Calu3 (cell line): ENCODE data around the gene COL4A6. TPM values are rescaled to one million over a fixed set of nuclear protein-coding genes. Genes with fewer than 3 reads are reported as not detected.

Source experiments
- BruUV-seq: library from RNA; stranded (reverse); fragments of 400-500 nt; replicated peaks from 2 replicates; lab custom pipeline; 2021; lab: Mats Ljungman, UMichigan
- CTCF ChIA-PET: fragments of 300-600 bp; sonication (Branson Sonifier 250); formaldehyde crosslinking; loops from one replicate; lab custom pipeline; 2022; ENCODE audit warnings: antibody characterized with exemption; lab: Charles Lee
- DNase-seq: peaks from one replicate; pipeline ENCODE4 v3.0.0; 2022
- H3K27ac Mint-ChIP-seq: one replicate; pipeline ENCODE4 v1.8.0; 2022; ENCODE audit warnings: mixed read lengths; ENCODE audit not compliant: unreplicated experiment
- H3K27me3 Mint-ChIP-seq: one replicate; pipeline ENCODE4 v1.8.0; 2022; ENCODE audit warnings: mixed read lengths; ENCODE audit not compliant: unreplicated experiment
- H3K36me3 Mint-ChIP-seq: one replicate; pipeline ENCODE4 v1.8.0; 2022; ENCODE audit warnings: mild to moderate bottlenecking, moderate library complexity, mixed read lengths; ENCODE audit not compliant: insufficient read depth, unreplicated experiment
- H3K4me1 Mint-ChIP-seq: one replicate; pipeline ENCODE4 v1.8.0; 2022; ENCODE audit warnings: mild to moderate bottlenecking, low read depth, mixed read lengths; ENCODE audit not compliant: unreplicated experiment
- H3K4me3 Mint-ChIP-seq: one replicate; pipeline ENCODE4 v1.8.0; 2022; ENCODE audit warnings: mild to moderate bottlenecking, low read depth, moderate library complexity, mixed read lengths; ENCODE audit not compliant: unreplicated experiment
- H3K9me3 Mint-ChIP-seq: one replicate; pipeline ENCODE4 v1.8.0; 2022; ENCODE audit warnings: low read depth, mixed read lengths; ENCODE audit not compliant: unreplicated experiment
- intact Hi-C: fragments of 100-400 bp; cut with micrococcal nuclease; formaldehyde crosslinking; loops from one replicate; pipeline ENCODE4 v1.10.0; 2022; ENCODE audit not compliant: unreplicated experiment
- total RNA-seq: library from RNA; stranded (reverse); gene quantifications from 2 replicates; pipeline ENCODE4 v1.2.3, GENCODE V29; 2022
- TF ChIP-seq, protein P1 (sequence below): fragments of 200-600 bp; IDR thresholded peaks from one replicate; pipeline ENCODE4 v1.8.0; 2022; ENCODE audit warnings: antibody characterized with exemption; ENCODE audit not compliant: unreplicated experiment

Gene COL4A6
- total RNA-seq, 1 experiment from 2014 or later = 0.31 TPM

DNA sequence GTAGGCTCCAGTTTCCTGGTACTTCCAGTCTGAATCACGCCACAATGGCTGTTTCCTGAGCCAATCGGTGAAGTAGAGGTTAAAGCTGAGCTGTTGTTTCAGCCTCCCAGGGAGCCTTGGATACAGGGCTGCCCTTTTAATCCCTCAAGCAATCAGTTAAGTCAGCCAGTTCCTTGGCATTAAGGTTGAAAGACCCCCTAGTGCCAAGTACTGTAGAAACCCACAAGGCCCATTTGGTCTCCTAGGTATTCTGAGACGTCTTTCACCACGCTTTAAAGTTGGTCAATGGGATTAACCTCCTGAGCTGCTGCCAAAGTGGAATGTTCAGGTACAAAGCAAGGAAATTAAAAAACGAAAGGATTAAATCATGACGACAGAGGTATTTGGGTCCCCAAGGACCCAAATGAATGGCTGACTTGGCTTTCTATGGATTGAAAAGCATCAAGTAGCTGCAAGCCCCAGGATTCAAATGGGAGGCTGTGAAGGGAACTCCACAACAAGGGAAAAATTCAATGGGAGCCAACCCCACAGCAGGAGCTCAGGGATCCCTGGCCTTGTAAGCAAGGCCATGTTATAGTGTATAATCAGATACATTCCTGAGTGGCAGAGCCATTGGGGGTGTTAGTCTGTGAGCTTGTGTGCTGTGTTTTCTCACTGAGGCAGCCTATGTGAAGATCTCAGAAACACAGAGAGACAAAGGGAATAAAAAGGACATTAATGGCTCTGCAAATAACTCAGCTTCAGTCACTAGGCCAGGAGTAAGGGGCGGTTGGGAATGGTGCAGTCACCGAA, 260.7 kb downstream of the COL4A6 start:
- no peak for DNase-seq
- Mint-ChIP-seq H3K4me3 (no peak overlapping the region), H3K9me3 (no peaks in the 10 kb centered on the region), H3K27me3 (peaks cover 12% of the 10 kb centered on the region), H3K36me3 (no peaks in the 10 kb centered on the region), H3K27ac (no peak overlapping the region), H3K4me1 (no peaks in the 10 kb centered on the region)
- CTCF ChIA-PET = interaction anchor here (0.7 kb wide), 1 partner anchor 1092 kb away, joined by 4 read pairs; no protein-coding TSS in a partner anchor
- BruUV-seq = no TSS peak
- TF ChIP-seq, protein P1, sequence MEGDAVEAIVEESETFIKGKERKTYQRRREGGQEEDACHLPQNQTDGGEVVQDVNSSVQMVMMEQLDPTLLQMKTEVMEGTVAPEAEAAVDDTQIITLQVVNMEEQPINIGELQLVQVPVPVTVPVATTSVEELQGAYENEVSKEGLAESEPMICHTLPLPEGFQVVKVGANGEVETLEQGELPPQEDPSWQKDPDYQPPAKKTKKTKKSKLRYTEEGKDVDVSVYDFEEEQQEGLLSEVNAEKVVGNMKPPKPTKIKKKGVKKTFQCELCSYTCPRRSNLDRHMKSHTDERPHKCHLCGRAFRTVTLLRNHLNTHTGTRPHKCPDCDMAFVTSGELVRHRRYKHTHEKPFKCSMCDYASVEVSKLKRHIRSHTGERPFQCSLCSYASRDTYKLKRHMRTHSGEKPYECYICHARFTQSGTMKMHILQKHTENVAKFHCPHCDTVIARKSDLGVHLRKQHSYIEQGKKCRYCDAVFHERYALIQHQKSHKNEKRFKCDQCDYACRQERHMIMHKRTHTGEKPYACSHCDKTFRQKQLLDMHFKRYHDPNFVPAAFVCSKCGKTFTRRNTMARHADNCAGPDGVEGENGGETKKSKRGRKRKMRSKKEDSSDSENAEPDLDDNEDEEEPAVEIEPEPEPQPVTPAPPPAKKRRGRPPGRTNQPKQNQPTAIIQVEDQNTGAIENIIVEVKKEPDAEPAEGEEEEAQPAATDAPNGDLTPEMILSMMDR = no peak
- intact Hi-C loops = no loop called here

DNA sequence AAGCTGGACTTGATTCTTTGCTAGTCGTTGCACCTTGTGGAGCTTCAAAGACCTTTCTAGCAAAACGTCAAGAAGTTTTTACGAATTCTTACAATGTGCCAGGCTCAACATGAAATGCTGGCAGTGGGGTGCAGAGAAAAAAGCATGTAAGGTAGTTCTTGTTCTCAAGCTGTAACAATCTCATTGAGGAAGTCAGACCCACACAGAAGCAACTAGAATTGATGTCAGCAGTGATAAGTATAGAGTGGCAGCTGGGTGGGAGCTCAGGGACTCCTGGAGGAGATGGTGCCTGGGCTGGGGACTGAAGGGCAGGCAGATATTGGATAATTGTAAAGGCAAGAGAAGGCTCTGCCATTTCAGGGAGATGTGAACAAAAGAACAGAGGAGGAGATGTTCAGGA, 264.3 kb downstream of the COL4A6 start:
- intact Hi-C loops = no loop called here
- Mint-ChIP-seq H3K4me1 (no peaks in the 10 kb centered on the region), H3K4me3 (no peak overlapping the region), H3K36me3 (no peaks in the 10 kb centered on the region), H3K27me3 (peaks cover 12% of the 10 kb centered on the region), H3K9me3 (no peaks in the 10 kb centered on the region), H3K27ac (no peak overlapping the region)
- CTCF ChIA-PET = no interaction called here
- DNase-seq = no peak
- TF ChIP-seq, protein P1 = no peak
- BruUV-seq = no TSS peak

DNA sequence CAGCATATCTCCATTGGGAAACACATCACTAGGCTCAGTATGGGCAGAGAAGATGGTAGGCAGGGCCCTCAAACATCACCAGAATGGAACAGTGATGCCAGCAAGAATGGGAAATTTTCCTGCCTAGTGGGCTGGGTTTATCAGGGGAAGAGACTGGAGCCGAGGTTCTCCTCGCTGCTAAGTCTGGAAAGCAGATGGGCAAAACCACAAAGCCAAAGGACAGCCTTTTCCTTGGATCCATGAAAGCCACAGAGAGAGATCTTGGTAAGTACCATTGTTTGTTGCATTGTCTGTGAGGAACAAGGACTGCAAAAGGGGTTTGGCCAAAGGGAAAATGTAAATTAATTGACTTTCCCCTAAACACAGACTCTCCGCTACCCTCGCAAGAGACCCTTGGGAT, 266.6 kb downstream of the COL4A6 start:
- no peak for DNase-seq
- intact Hi-C loops = no loop called here
- H3K27me3 Mint-ChIP-seq = peaks cover 12% of the 10 kb centered on the region
- H3K9me3 Mint-ChIP-seq = no peaks in the 10 kb centered on the region
- CTCF ChIA-PET = no interaction called here
- H3K36me3 Mint-ChIP-seq = no peaks in the 10 kb centered on the region
- H3K4me3 Mint-ChIP-seq = no peak overlapping the region
- H3K4me1 Mint-ChIP-seq = peaks cover 9% of the 10 kb centered on the region
- TF ChIP-seq, protein P1 = no peak
- H3K27ac Mint-ChIP-seq = no peak overlapping the region
- BruUV-seq = no TSS peak

DNA sequence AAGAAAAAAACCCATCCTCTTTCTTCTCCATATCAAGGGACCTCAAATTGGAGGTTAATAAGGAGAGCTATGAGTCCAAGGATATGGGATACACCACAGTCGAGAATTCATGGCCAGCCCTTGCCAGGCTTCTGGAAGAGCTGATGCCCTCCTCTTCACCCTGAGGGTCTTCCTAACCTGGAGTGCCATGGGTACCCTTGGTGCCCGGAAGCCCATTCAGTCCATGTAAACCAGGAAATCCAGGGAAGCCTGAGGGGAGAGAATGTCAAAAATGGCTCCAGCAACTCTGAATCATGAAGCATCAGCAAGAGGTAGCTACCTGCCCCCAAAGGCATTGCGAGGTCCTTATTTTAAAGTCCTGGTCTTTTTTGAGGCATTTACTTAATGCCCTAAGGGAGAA, 268.5 kb downstream of the COL4A6 start:
- no peak overlapping the region for H3K4me3 Mint-ChIP-seq
- intact Hi-C loops = no loop called here
- TF ChIP-seq, protein P1 = no peak
- H3K27me3 Mint-ChIP-seq = peaks cover 12% of the 10 kb centered on the region
- CTCF ChIA-PET = no interaction called here
- peaks cover 9% of the 10 kb centered on the region for H3K4me1 Mint-ChIP-seq
- no TSS peak for BruUV-seq
- no peak overlapping the region for H3K27ac Mint-ChIP-seq
- DNase-seq = no peak
- no peaks in the 10 kb centered on the region for H3K36me3 Mint-ChIP-seq
- no peaks in the 10 kb centered on the region for H3K9me3 Mint-ChIP-seq
